Endothelial cell of umbilical vein (primary cell): ENCODE measurements around the gene NR2C2. TPM values are rescaled to one million over a fixed set of nuclear protein-coding genes. Genes with fewer than 3 reads are reported as not detected.

Source experiments
- BruUV-seq: library from RNA; stranded (reverse); fragments of 400-500 nt; replicated peaks from 2 replicates; lab custom pipeline; 2021; lab: Mats Ljungman, UMichigan
- CTCF ChIA-PET: fragments of 300-600, 350-600 bp; sonication (Branson Sonifier 250); formaldehyde crosslinking; loops from one replicate; lab custom pipeline; 2021; ENCODE audit warnings: antibody characterized with exemption, inconsistent platforms; lab: Charles Lee
- POLR2A ChIA-PET: fragments of 300-600, 350-600 bp; sonication (Branson Sonifier 250); formaldehyde crosslinking; loops from one replicate; lab custom pipeline; 2021; ENCODE audit warnings: antibody characterized with exemption, inconsistent platforms; lab: Charles Lee
- DNase-seq: peaks from one replicate; pipeline ENCODE4 v3.0.0-alpha.2; 2011; ENCODE audit warnings: low read depth, low spot score
- FAIRE-seq: peaks from 2 replicates; lab custom pipeline; 2011; peaks lifted over from hg19 to GRCh38; lab: Jason Lieb, UNC
- H2AFZ ChIP-seq: 2 replicates; pipeline ENCODE4 v1.6.0; 2012; ENCODE audit warnings: low read depth, low read length, control low read depth, inconsistent platforms
- H3K27ac ChIP-seq: 2 replicates; pipeline ENCODE4 v1.5.1; 2011; ENCODE audit warnings: low read depth, mild to moderate bottlenecking, control low read depth, low read length, moderate library complexity; ENCODE audit not compliant: insufficient read depth
- H3K27me3 ChIP-seq, 2 experiments: 2 replicates each; pipeline versions ENCODE4 v1.6.0 to v1.6.1; 2011; ENCODE audit warnings: low read length in 2 of 2, mixed read lengths in 1 of 2; ENCODE audit not compliant: control insufficient read depth in 2 of 2, insufficient read depth in 2 of 2
- H3K36me3 ChIP-seq, 2 experiments: 2 replicates in 1 of 2; 3 replicates in 1 of 2; pipeline ENCODE4 v1.5.1; 2011; ENCODE audit warnings: low read length in 2 of 2, mild to moderate bottlenecking in 1 of 2, moderate library complexity in 1 of 2; ENCODE audit not compliant: control insufficient read depth in 2 of 2, insufficient read depth in 2 of 2; ENCODE audit errors: extremely low read depth in 1 of 2
- H3K4me1 ChIP-seq: 3 replicates; pipeline ENCODE4 v1.5.1; 2011; ENCODE audit warnings: mild to moderate bottlenecking, low read length; ENCODE audit not compliant: control insufficient read depth, insufficient read depth; ENCODE audit errors: extremely low read depth
- H3K4me2 ChIP-seq: 2 replicates; pipeline ENCODE4 v1.6.1; 2011; ENCODE audit warnings: low read length, control low read depth, mixed read lengths; ENCODE audit not compliant: insufficient read depth
- H3K4me3 ChIP-seq, 3 experiments: fragments of 200-600 bp in 1 of 3; sonication (generic), shearing (Covaris generic) in 1 of 3; replicated peaks in 1 of 3; 2 replicates each; pipeline ENCODE4 v1.5.1; 2011 to 2016; ENCODE audit warnings: control low read depth in 3 of 3, low read length in 3 of 3, mild to moderate bottlenecking in 2 of 3, inconsistent platforms in 1 of 3, low read depth in 1 of 3, moderate library complexity in 1 of 3; ENCODE audit not compliant: insufficient read depth in 1 of 3
- H3K79me2 ChIP-seq: 2 replicates; pipeline ENCODE4 v1.6.0; 2012; ENCODE audit warnings: low read length, inconsistent platforms; ENCODE audit not compliant: control insufficient read depth, insufficient read depth
- H3K9ac ChIP-seq: replicated peaks from 2 replicates; pipeline ENCODE3; 2011; ENCODE audit warnings: low read length, control low read depth; ENCODE audit not compliant: insufficient read depth; ENCODE audit errors: extremely low read depth
- H3K9me1 ChIP-seq: replicated peaks from 3 replicates; pipeline ENCODE4 v1.6.0; 2011; ENCODE audit warnings: mild to moderate bottlenecking, low read length; ENCODE audit not compliant: control insufficient read depth, insufficient read depth; ENCODE audit errors: extremely low read depth
- H3K9me3 ChIP-seq: replicated peaks from 2 replicates; pipeline ENCODE4 v1.5.1; 2012; ENCODE audit warnings: low read length, inconsistent platforms; ENCODE audit not compliant: control insufficient read depth, insufficient read depth
- H4K20me1 ChIP-seq: replicated peaks from 2 replicates; pipeline ENCODE3; 2011; ENCODE audit warnings: mild to moderate bottlenecking, low read length; ENCODE audit not compliant: control insufficient read depth, insufficient read depth; ENCODE audit errors: extremely low read depth
- FOS ChIP-seq: IDR thresholded peaks from 2 replicates; pipeline ENCODE4 v1.6.1; 2011; ENCODE audit warnings: mild to moderate bottlenecking, low read length, moderate library complexity, borderline replicate concordance; ENCODE audit not compliant: insufficient read depth
- JUN ChIP-seq: IDR thresholded peaks from 2 replicates; pipeline ENCODE4 v1.6.1; 2011; ENCODE audit warnings: borderline replicate concordance, low read depth; ENCODE audit not compliant: insufficient read length, insufficient read depth
- POLR2A ChIP-seq: IDR thresholded peaks from 2 replicates; pipeline ENCODE4 v1.6.1; 2012; ENCODE audit warnings: low read depth, mild to moderate bottlenecking, control low read depth, low read length
- dilution Hi-C: fragments of 300-500 bp; cut with MboI; formaldehyde crosslinking; loops from one replicate; pipeline ENCODE4 v1.15.0; 2019; ENCODE audit warnings: low sequenced_read_pairs; ENCODE audit not compliant: extremely low pct_ligation_motif_present
- intact Hi-C: fragments of 100-400 bp; cut with micrococcal nuclease; formaldehyde crosslinking; loops from one replicate; pipeline ENCODE4 v1.10.0; 2022
- polyA plus RNA-seq, 4 experiments: library from polyadenylated mRNA; depleted of rRNA in 3 of 4; stranded (reverse) in 3 of 4; unstranded in 1 of 4; fragments of >200 nt; gene quantifications; 2 replicates each; pipeline versions ENCODE4 v1.2.1 to v1.2.3, GENCODE V29; 2011 to 2012; ENCODE audit warnings: missing spikeins in 1 of 4
- total RNA-seq: library from RNA; stranded (reverse); gene quantifications from 2 replicates; pipeline ENCODE4 v1.2.3, GENCODE V29; 2021
- TF ChIP-seq, protein P1 (sequence below), 2 donors: IDR thresholded peaks; 1 replicate in 1 of 2; 2 replicates in 1 of 2; pipeline ENCODE4 v1.5.1; 2011; ENCODE audit warnings: low read length in 2 of 2, mild to moderate bottlenecking in 2 of 2, moderate library complexity in 2 of 2, control low read depth in 1 of 2, inconsistent platforms in 1 of 2, low read depth in 1 of 2; ENCODE audit not compliant: insufficient read depth in 1 of 2; ENCODE audit errors: extremely low read depth in 1 of 2

The NR2C2 gene
- total and polyA plus RNA-seq, 2 donors (not counting 3 experiments of a cell fraction or from before 2014, with no cell fraction given), result 20.3 to 59.8 TPM

GRCh38 chr3:15071699-15072098 lies 124.3 kb downstream of the NR2C2 start:
- Histone ChIP-seq H3K27me3 (no peaks in the 10 kb centered on the region), H3K9ac (no peak overlapping the region), H2AFZ (no peak overlapping the region), H3K9me3 (no peaks in the 10 kb centered on the region), H3K4me1 (no peaks in the 10 kb centered on the region), H3K4me3 (no peak overlapping the region), H3K79me2 (no peaks in the 10 kb centered on the region), H3K9me1 (no peaks in the 10 kb centered on the region), H3K36me3 (peaks cover 17 to 20% of the 10 kb centered on the region in 2 experiments), H3K27ac (no peak overlapping the region), H3K4me2 (no peak overlapping the region), H4K20me1 (no peaks in the 10 kb centered on the region)
- TF ChIP-seq FOS (no peak), JUN (no peak)
- TF ChIP-seq, protein P1, sequence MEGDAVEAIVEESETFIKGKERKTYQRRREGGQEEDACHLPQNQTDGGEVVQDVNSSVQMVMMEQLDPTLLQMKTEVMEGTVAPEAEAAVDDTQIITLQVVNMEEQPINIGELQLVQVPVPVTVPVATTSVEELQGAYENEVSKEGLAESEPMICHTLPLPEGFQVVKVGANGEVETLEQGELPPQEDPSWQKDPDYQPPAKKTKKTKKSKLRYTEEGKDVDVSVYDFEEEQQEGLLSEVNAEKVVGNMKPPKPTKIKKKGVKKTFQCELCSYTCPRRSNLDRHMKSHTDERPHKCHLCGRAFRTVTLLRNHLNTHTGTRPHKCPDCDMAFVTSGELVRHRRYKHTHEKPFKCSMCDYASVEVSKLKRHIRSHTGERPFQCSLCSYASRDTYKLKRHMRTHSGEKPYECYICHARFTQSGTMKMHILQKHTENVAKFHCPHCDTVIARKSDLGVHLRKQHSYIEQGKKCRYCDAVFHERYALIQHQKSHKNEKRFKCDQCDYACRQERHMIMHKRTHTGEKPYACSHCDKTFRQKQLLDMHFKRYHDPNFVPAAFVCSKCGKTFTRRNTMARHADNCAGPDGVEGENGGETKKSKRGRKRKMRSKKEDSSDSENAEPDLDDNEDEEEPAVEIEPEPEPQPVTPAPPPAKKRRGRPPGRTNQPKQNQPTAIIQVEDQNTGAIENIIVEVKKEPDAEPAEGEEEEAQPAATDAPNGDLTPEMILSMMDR (IDR thresholded peaks at IDR 0.05; ENCODE audit: extremely low read depth in 1 of 2, insufficient read depth in 1 of 2, low read depth in 1 of 2, low read length in 2 of 2), result no peak
- CTCF ChIA-PET, result interaction anchor here (1.2 to 1.4 kb wide), 3 partner anchors 13 to 146 kb away, joined by 3 to 5 read pairs (median 3); no protein-coding TSS in a partner anchor
- POLR2A ChIA-PET, result no interaction called here
- no peak for DNase-seq
- no TSS peak for BruUV-seq
- FAIRE-seq, result no peak
- intact Hi-C loops, result no loop called here
- dilution Hi-C loops, result no loop called here

DNA sequence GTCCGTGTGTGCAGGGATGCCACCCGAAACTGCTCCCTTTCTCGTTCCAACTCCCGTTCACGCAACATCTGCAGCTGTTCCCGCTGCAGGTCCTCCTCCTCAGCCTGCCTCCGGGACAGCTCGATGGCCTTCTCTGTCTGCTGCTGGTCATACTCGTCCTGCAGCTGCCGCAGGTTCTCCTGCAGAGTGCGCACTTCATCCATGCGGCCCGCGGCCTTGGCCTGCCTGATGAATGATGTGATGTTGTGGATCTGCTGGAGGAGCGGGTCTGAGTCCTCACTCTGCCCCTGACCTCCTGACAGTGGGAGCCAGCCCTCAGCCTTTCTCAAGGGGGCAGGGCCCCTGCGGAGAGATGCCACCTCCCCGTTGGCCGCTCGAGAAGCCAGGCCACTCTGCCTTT lies 127.1 kb downstream of the NR2C2 start:
- Histone ChIP-seq H3K4me2 (no peak overlapping the region), H3K4me1 (no peaks in the 10 kb centered on the region), H3K27ac (no peak overlapping the region), H3K79me2 (no peaks in the 10 kb centered on the region), H3K9ac (no peak overlapping the region), H3K36me3 (peaks cover 24 to 34% of the 10 kb centered on the region in 2 experiments), H2AFZ (no peak overlapping the region), H3K27me3 (no peaks in the 10 kb centered on the region), H3K9me1 (no peaks in the 10 kb centered on the region), H3K9me3 (no peaks in the 10 kb centered on the region), H4K20me1 (no peaks in the 10 kb centered on the region), H3K4me3 (no peak overlapping the region)
- intact Hi-C loops (no loop called here), dilution Hi-C loops (no loop called here)
- TF ChIP-seq FOS (no peak), POLR2A (no peak)
- no TSS peak for BruUV-seq
- DNase-seq, result no peak
- ChIA-PET POLR2A (no interaction called here), CTCF (no interaction called here)
- no peak for FAIRE-seq
